T-helper 2 cell treated with Interferon-gamma antibody and Interleukin-4, amounts not matched to agents 5 μg/mL and 100 μg/mL, for 36 hours (primary cell): ENCODE results near the gene ALDH3A2.
A peak's percentile ranks its signal among the peaks of the same experiment; 100 is the strongest.

Source experiments
- DNase-seq: peaks from one replicate; pipeline ENCODE4 v3.0.0; 2021; ENCODE audit warnings: low spot score
- H3K27ac Mint-ChIP-seq: one replicate; pipeline ENCODE4 v1.8.0; 2021; ENCODE audit warnings: mild to moderate bottlenecking, mixed read lengths
- H3K27me3 Mint-ChIP-seq: one replicate; pipeline ENCODE4 v1.8.0; 2021; ENCODE audit warnings: low read depth, mixed read lengths
- H3K36me3 Mint-ChIP-seq: one replicate; pipeline ENCODE4 v1.8.0; 2021; ENCODE audit warnings: low read depth, mixed read lengths
- H3K4me1 Mint-ChIP-seq: one replicate; pipeline ENCODE4 v1.8.0; 2021; ENCODE audit warnings: low read depth, mixed read lengths
- H3K4me3 Mint-ChIP-seq: one replicate; pipeline ENCODE4 v1.8.0; 2022; ENCODE audit warnings: mild to moderate bottlenecking, moderate library complexity, mixed read lengths
- H3K9me3 Mint-ChIP-seq: one replicate; pipeline ENCODE4 v1.8.0; 2021; ENCODE audit warnings: mixed read lengths

Gene ALDH3A2

DNA sequence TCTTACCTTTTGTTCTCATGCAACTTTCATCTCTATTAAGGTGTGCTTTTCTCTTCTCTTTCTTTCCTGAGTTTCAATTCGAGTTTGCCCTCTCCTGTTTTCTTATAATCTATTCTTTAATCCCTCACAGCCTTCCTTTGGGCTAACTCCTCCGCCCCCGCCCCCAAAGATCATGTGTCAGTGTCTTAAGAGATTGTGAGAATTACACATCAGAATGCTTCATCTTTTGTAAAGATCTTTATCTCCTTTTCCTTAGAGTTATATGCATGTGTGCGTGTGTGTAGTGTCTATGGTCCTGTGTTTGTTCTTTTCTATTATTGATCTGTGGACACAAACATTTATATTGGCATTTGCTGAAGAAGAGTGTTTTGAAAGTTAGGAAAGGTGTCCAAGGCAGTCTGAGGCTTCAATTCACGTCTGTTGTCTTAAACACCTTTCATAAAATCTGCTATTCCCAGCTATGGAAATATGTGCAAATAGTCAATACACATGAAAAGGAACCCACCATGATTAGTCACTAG, 6.1 kb upstream of the ALDH3A2 start:
- H3K27ac Mint-ChIP-seq: no peak overlapping the region
- no peaks in the 10 kb centered on the region for H3K9me3 Mint-ChIP-seq
- peaks cover 17% of the 10 kb centered on the region for H3K4me1 Mint-ChIP-seq
- H3K36me3 Mint-ChIP-seq: no peaks in the 10 kb centered on the region
- no peak for DNase-seq
- peaks cover 42% of the 10 kb centered on the region for H3K27me3 Mint-ChIP-seq
- H3K4me3 Mint-ChIP-seq: no peak overlapping the region

DNA sequence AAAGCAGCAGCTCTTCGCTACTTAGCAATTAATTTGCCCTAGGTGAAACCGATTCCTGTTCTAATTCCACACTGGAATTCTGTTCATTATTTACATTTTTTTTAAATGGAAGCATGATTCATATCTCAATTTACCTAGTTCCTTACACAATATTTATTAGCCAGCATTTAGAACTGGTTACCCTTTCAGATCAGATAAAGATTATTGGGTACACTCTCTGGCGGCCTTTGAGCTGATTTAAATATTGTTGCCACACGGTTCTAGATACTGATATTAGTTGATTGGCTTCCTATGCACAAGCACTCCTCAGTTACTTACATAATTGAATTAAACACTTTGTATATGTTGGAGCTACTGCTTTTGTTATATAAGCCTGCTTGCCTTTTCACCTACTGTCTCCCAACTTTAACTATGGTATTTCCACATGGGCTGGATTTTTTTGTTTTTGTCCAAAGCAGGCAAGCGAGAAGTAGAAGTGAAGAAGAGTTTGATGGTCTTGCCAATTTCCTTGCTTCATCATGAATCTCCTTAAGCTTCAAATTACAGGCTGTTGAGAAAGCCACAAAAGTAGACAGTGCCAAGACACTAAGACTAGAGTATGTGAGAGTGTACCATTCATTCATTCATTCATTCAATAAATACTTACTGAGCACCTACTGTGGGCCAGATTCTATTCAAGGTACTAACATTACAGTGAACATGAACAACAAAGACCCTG, 3.9 kb upstream of the ALDH3A2 start:
- no peak for DNase-seq
- H3K36me3 Mint-ChIP-seq: no peaks in the 10 kb centered on the region

GRCh38 chr17:19645734-19646201, 2.8 kb upstream of the ALDH3A2 start:
- H3K27me3 Mint-ChIP-seq: peaks cover 30% of the 10 kb centered on the region
- H3K4me1 Mint-ChIP-seq: peaks cover 35% of the 10 kb centered on the region
- H3K27ac Mint-ChIP-seq: no peak overlapping the region
- peak; percentile 48 for DNase-seq
- H3K36me3 Mint-ChIP-seq: no peaks in the 10 kb centered on the region
- no peaks in the 10 kb centered on the region for H3K9me3 Mint-ChIP-seq
- peak overlapping the region; percentile 29 for H3K4me3 Mint-ChIP-seq

More for the DNA sequence above, 3.9 kb upstream of the ALDH3A2 start:
- peaks cover 30% of the 10 kb centered on the region for H3K4me1 Mint-ChIP-seq
- no peak overlapping the region for H3K27ac Mint-ChIP-seq
- peaks cover 36% of the 10 kb centered on the region for H3K27me3 Mint-ChIP-seq
- no peaks in the 10 kb centered on the region for H3K9me3 Mint-ChIP-seq
- H3K4me3 Mint-ChIP-seq: no peak overlapping the region

DNA sequence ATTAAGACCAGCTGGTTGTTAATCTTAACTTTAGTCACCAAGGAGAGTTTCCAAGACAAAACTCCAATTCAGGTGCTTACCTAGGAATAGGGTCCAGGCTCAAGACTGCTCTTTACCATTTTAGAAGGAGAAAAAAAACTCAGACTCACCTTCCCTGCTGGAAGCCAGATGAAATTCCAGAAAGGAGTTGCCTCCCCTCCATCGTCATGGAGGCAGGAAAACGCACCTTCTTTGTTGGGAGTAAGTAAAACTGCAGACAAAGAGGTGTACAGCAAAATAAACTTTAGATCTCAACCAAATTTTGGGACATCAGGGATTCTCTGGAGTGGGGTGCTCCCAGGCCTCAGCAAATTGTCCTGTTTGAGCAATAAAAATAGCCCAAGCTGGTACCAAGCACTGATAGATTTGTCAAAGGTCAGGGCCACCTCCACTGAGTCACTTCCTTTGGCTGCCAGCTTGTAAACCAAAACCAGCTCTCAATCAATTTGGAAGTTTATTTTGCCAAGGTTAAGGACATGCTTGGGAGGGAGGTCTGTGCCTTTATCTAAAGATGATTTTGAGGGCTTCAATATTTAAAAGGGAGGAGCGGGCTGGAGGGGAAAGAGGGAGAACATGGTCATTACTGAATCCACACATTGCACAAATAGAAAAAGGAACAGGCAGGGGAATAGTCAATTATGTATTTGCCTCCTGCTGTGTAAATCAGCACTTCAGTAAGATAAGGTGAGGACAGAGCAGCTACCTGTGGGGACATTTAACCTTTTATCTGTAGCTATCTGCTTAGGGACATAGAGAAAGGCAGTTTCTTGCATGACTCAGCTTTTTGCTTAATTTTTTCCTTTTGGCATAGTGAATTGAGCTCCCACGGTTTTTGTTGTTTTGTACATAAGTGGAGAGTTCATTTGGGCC, 1.5 kb upstream of the ALDH3A2 start:
- peak overlapping the region; percentile 93 for H3K27ac Mint-ChIP-seq
- peaks cover 37% of the 10 kb centered on the region for H3K4me1 Mint-ChIP-seq
- H3K27me3 Mint-ChIP-seq: peaks cover 21% of the 10 kb centered on the region
- H3K36me3 Mint-ChIP-seq: peaks cover 3% of the 10 kb centered on the region
- no peak for DNase-seq
- peak overlapping the region; percentile 96 for H3K4me3 Mint-ChIP-seq
- H3K9me3 Mint-ChIP-seq: no peaks in the 10 kb centered on the region

DNA sequence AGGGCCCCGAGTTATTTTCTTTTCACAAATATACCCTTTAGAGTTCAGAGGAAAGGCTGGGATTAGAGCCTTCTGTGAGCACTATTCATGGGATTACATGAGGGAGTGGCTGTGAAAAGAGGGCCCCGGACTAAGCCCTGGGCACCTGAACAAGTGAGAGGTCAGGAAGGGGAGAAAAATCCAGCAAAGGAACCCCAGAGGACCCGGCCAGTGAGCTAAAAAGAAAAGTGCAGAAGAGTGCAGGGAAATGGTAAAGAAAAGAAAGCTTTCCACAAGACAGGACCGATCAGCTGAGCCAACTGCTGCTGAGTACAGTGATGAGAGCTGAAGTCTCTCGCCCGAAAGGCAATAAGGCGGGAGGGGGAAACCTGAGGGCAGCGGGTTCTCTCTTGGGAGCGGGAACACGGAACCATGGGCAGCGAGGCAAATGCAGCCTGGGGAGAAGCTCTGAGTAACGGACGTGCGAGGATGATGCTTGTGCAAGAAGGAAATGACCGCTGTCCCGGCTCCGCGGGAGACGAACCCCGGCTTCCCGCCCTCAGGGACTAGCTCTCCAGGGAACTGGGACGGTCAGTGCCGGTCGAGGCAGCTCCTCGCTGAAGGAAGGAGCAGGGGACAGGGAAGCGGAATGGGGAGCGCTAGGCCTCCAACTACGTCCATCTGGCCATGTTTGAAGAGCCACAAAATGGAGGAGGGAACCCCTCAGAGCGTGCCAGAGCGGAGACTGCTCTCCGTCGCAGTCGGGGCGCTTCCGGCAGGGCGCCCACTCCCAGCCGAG, 665 bp upstream of the ALDH3A2 start:
- peak; percentile 37 for DNase-seq
- peaks cover 15% of the 10 kb centered on the region for H3K27me3 Mint-ChIP-seq
- H3K4me1 Mint-ChIP-seq: peaks cover 30% of the 10 kb centered on the region
- peak overlapping the region; percentile 96 for H3K4me3 Mint-ChIP-seq
- no peaks in the 10 kb centered on the region for H3K9me3 Mint-ChIP-seq
- H3K36me3 Mint-ChIP-seq: peaks cover 6% of the 10 kb centered on the region
- H3K27ac Mint-ChIP-seq: peak overlapping the region; percentile 93

DNA sequence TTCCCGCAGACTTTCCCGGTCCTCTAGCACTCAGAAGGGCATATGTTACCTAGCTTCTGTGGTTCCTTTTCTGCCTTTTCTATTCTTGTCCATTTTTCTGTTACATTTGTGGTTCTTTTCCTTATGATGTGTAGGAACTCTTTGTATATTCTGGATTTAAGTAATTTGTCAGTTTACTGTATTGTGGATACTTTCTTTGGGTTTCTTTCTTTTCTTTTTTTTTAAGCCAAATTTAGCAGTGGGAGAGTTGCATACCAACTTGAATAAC, 657 bp downstream of the ALDH3A2 start:
- no peaks in the 10 kb centered on the region for H3K9me3 Mint-ChIP-seq
- H3K4me3 Mint-ChIP-seq: peak overlapping the region; percentile 96
- DNase-seq: no peak
- H3K36me3 Mint-ChIP-seq: peaks cover 16% of the 10 kb centered on the region
- peaks cover 30% of the 10 kb centered on the region for H3K4me1 Mint-ChIP-seq
- peaks cover 10% of the 10 kb centered on the region for H3K27me3 Mint-ChIP-seq
- H3K27ac Mint-ChIP-seq: peak overlapping the region; percentile 63

DNA sequence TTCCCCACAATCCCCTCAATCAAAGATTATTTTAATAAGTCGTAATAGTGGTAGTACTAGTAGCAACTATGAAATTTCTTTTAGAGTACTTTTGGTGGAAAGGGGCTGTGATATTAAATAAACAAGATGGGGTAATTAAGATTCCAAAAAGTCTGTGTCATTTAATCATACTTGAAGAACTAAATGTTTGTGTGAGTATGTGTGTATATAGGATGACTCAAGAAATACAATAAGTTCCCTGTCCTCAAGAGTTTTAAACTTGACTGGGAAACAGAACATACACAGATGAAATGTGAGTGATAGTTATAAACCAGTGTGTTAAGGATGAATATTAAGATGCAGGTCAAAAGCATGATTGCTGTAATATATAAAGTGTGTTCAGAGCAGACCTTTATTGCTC, 2.3 kb downstream of the ALDH3A2 start:
- peaks cover 30% of the 10 kb centered on the region for H3K4me1 Mint-ChIP-seq
- no peak for DNase-seq
- no peaks in the 10 kb centered on the region for H3K27me3 Mint-ChIP-seq
- H3K4me3 Mint-ChIP-seq: peak overlapping the region; percentile 22
- H3K27ac Mint-ChIP-seq: no peak overlapping the region
- H3K9me3 Mint-ChIP-seq: no peaks in the 10 kb centered on the region
- peaks cover 23% of the 10 kb centered on the region for H3K36me3 Mint-ChIP-seq

GRCh38 chr17:19651451-19652238, 3.1 kb downstream of the ALDH3A2 start:
- Mint-ChIP-seq H3K4me1 (peaks cover 26% of the 10 kb centered on the region), H3K4me3 (no peak overlapping the region), H3K27ac (no peak overlapping the region), H3K36me3 (peaks cover 25% of the 10 kb centered on the region), H3K9me3 (no peaks in the 10 kb centered on the region), H3K27me3 (no peaks in the 10 kb centered on the region)
- no peak for DNase-seq

DNA sequence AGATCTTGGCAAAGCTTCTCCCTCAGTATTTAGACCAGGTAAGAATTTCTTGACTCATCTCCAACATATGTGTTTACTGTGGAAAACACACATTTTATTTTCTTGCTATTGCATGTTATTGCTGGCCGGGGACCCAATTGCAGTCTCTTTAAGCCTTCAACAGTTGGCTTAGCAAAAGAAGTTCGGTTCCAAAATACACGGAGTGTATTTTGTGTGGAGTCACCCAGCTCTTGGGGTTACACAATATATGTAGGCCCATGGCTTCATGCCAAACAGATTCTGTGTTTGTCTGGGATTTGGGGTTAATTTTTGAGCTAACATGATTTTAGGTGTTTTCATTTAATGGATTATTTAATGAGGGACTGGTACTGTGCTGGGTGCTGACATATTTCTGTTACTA, 4.0 kb downstream of the ALDH3A2 start:
- Mint-ChIP-seq H3K4me3 (no peak overlapping the region), H3K36me3 (peaks cover 25% of the 10 kb centered on the region), H3K9me3 (no peaks in the 10 kb centered on the region), H3K27me3 (no peaks in the 10 kb centered on the region), H3K27ac (no peak overlapping the region), H3K4me1 (peaks cover 19% of the 10 kb centered on the region)
- no peak for DNase-seq

DNA sequence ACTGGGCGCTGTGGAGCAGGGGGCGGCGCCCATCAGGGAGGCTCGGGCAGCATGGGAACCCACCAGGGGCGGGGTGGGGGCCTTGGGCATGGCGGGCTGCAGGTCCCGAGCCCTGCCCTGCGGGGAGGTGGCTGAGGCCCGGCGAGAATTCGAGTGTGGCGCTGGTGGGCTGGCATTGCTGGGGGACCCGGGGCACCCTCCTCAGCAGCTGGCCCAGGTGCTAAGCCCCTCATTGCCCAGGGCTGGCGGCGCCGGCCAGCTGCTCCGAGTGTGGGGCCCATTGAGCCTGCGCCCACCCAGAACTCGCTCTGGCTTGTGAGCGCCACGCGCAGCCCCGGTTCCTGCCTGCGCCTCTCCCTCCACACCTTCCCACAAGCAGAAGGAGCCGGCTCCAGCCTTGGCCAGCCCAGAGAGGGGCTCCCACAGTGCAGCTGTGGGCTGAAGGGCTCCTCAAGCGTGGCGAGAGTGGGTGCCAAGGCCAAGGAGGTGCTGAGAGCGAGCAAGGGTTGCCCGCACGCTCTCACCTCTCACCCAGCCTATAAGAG, 5.9 kb downstream of the ALDH3A2 start:
- no peaks in the 10 kb centered on the region for H3K9me3 Mint-ChIP-seq
- H3K36me3 Mint-ChIP-seq: peaks cover 29% of the 10 kb centered on the region
- H3K27me3 Mint-ChIP-seq: no peaks in the 10 kb centered on the region
- H3K4me1 Mint-ChIP-seq: peaks cover 9% of the 10 kb centered on the region
- H3K4me3 Mint-ChIP-seq: no peak overlapping the region
- DNase-seq: no peak
- H3K27ac Mint-ChIP-seq: no peak overlapping the region

DNA sequence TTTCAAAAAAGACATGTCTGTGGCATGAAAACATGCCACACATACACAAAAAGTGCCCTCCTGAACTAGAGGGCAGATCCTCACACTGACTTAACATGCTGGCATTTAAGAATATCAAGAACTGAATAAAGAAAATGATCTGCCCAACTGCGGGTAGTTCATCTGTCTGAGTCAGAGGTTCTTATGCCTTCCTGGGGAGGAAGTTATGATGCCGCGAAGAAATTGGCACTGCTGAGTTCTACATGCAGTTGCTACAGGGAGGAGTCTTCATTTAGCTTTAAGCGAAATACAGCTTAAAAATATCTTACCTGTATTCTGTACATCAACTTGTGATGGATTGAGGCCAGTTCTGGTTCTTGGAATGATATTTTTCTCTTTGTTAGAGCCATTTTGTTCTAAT, 6.3 kb downstream of the ALDH3A2 start:
- Mint-ChIP-seq H3K36me3 (peaks cover 29% of the 10 kb centered on the region), H3K9me3 (no peaks in the 10 kb centered on the region), H3K4me1 (peaks cover 4% of the 10 kb centered on the region), H3K27me3 (no peaks in the 10 kb centered on the region), H3K27ac (no peak overlapping the region), H3K4me3 (no peak overlapping the region)
- DNase-seq: no peak

DNA sequence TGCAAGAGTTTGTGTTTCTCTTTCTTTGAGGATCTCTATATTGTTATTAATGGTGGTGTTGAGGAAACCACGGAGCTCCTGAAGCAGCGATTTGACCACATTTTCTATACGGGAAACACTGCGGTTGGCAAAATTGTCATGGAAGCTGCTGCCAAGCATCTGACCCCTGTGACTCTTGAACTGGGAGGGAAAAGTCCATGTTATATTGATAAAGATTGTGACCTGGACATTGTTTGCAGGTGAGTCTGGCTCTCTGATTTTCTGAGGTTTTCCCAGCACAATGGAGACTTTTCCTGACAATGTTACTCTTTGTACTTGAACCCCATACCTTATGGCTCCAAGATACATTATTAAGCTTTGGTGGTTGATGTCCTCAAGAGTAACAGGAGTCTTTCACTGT, 7.8 kb downstream of the ALDH3A2 start:
- no peaks in the 10 kb centered on the region for H3K27me3 Mint-ChIP-seq
- peaks cover 31% of the 10 kb centered on the region for H3K36me3 Mint-ChIP-seq
- no peak for DNase-seq
- no peaks in the 10 kb centered on the region for H3K9me3 Mint-ChIP-seq
- no peak overlapping the region for H3K27ac Mint-ChIP-seq
- H3K4me1 Mint-ChIP-seq: no peaks in the 10 kb centered on the region
- no peak overlapping the region for H3K4me3 Mint-ChIP-seq
